ENCODE results near the gene EXOC4. TPM values are rescaled to one million over a fixed set of nuclear protein-coding genes. Genes with fewer than 3 reads are reported as not detected.

Gene EXOC4
- polyA plus RNA-seq, 1 experiment = 45.9 TPM

GRCh38 chr7:134044682-134045081 is 791.8 kb downstream of the EXOC4 start:
- no peaks in the 10 kb centered on the region for H3K36me3 ChIP-seq (ENCODE audit: control insufficient read depth, insufficient read depth, low read length)
- POLR2A ChIA-PET = no interaction called here
- H3K4me3 ChIP-seq (ENCODE audit: low read depth, low read length) = no peak overlapping the region
- CTCF ChIA-PET = no interaction called here
- DNase-seq (ENCODE audit: low read depth) = no peak
- H3K27me3 ChIP-seq (ENCODE audit: control insufficient read depth, insufficient read depth, low read length) = no peaks in the 10 kb centered on the region
- TF ChIP-seq CTCF (IDR thresholded peaks at IDR 0.05; ENCODE audit: insufficient read depth, low read depth, low read length) = no peak

GRCh38 chr7:134045716-134046115 is 792.8 kb downstream of the EXOC4 start:
- ChIA-PET POLR2A (no interaction called here), CTCF (no interaction called here)
- no peaks in the 10 kb centered on the region for H3K36me3 ChIP-seq (ENCODE audit: control insufficient read depth, insufficient read depth, low read length)
- TF ChIP-seq CTCF (IDR thresholded peaks at IDR 0.05; ENCODE audit: insufficient read depth, low read depth, low read length) = no peak
- DNase-seq (ENCODE audit: low read depth) = no peak
- H3K4me3 ChIP-seq (ENCODE audit: low read depth, low read length) = no peak overlapping the region
- no peaks in the 10 kb centered on the region for H3K27me3 ChIP-seq (ENCODE audit: control insufficient read depth, insufficient read depth, low read length)

DNA sequence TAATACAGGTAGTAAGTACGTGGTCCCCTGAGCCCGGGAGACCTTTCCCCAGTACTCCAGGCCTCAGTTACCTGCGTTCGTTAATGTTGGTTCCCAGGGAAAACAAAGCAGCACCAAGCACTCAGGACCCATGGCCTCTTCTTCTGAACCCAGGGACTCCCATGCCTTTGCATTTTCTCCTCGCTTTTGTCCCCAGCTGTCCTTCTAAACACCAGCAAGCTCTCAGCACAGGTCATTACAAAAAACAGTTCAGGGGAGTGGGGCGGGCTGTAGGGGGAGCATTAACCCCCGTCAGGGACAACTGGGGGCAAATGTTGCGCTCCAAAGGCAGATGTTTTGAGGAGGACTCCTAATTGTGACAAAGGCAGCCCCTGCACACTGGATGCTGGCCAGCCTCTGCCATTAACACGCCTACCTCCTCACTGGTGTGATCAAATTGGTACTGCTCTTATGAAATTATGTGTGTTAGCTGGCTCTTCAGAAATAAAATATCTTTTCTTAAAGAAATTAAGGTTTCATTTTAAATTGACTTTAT is 793.8 kb downstream of the EXOC4 start:
- POLR2A ChIA-PET = no interaction called here
- Histone ChIP-seq H3K27me3 (ENCODE audit: control insufficient read depth, insufficient read depth, low read length) (no peaks in the 10 kb centered on the region), H3K36me3 (ENCODE audit: control insufficient read depth, insufficient read depth, low read length) (no peaks in the 10 kb centered on the region), H3K4me3 (ENCODE audit: low read depth, low read length) (no peak overlapping the region)
- TF ChIP-seq CTCF (IDR thresholded peaks at IDR 0.05; ENCODE audit: insufficient read depth, low read depth, low read length) = no peak
- no peak for DNase-seq (ENCODE audit: low read depth)
- CTCF ChIA-PET = no interaction called here

GRCh38 chr7:134047675-134048074 is 794.8 kb downstream of the EXOC4 start:
- DNase-seq (ENCODE audit: low read depth) = no peak
- H3K36me3 ChIP-seq (ENCODE audit: control insufficient read depth, insufficient read depth, low read length) = no peaks in the 10 kb centered on the region
- H3K4me3 ChIP-seq (ENCODE audit: low read depth, low read length) = no peak overlapping the region
- H3K27me3 ChIP-seq (ENCODE audit: control insufficient read depth, insufficient read depth, low read length) = no peaks in the 10 kb centered on the region
- CTCF ChIA-PET = no interaction called here
- POLR2A ChIA-PET = no interaction called here
- no peak for TF ChIP-seq CTCF (IDR thresholded peaks at IDR 0.05; ENCODE audit: insufficient read depth, low read depth, low read length)

DNA sequence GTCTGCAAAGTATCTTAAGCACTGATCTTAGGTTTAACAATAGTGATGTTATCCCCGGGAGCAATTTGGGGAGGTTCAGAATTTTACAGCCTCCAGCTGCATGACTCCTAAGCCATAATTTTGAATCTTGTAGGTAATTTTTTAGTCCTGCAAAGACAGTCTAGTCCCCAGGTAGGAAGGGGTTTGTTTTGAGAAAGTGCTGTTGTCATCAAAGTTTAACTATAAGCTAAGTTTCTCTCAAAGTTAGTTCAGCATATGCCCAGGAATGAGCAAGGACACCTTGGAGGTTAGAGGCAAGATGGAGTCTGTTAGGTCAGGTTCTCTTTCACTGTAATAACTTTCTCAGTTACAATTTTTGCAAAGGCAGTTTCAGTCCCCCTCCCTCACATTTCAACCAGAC is 795.3 kb downstream of the EXOC4 start:
- no peaks in the 10 kb centered on the region for H3K36me3 ChIP-seq (ENCODE audit: control insufficient read depth, insufficient read depth, low read length)
- H3K4me3 ChIP-seq (ENCODE audit: low read depth, low read length) = no peak overlapping the region
- no peak for TF ChIP-seq CTCF (IDR thresholded peaks at IDR 0.05; ENCODE audit: insufficient read depth, low read depth, low read length)
- DNase-seq (ENCODE audit: low read depth) = no peak
- POLR2A ChIA-PET = no interaction called here
- CTCF ChIA-PET = no interaction called here
- no peaks in the 10 kb centered on the region for H3K27me3 ChIP-seq (ENCODE audit: control insufficient read depth, insufficient read depth, low read length)
